HepG2 (cell line): ENCODE results near the gene DLG5. TPM values are rescaled to one million over a fixed set of nuclear protein-coding genes. Genes with fewer than 3 reads are reported as not detected.
A peak's percentile ranks its signal among the peaks of the same experiment; 100 is the strongest.

Source experiments
- ATAC-seq: fragments of 200-7000 bp; cut with Tn5 transposase; 3 replicates; pipeline ENCODE4 v1.9.1; 2020; ENCODE audit warnings: mild to moderate bottlenecking, moderate library complexity
- BruUV-seq: library from RNA; stranded (reverse); fragments of 400-500 nt; replicated peaks from 2 replicates; lab custom pipeline; 2021; lab: Mats Ljungman, UMichigan
- CTCF ChIA-PET: fragments of 300-600 bp; formaldehyde crosslinking; extraction: SDS; loops from one replicate; lab custom pipeline; 2021; ENCODE audit warnings: low total read pairs, inconsistent platforms, low intra/inter-chr PET ratio; lab: Yijun Ruan, JAX
- POLR2A ChIA-PET: fragments of 350-600 bp; sonication (Branson Sonifier 250); formaldehyde crosslinking; loops from one replicate; lab custom pipeline; 2020; ENCODE audit warnings: antibody characterized with exemption, inconsistent platforms; lab: Yijun Ruan, JAX
- DNase-seq: peaks from one replicate; pipeline ENCODE4 v3.0.0-alpha.2; 2015; ENCODE audit warnings: low spot score
- FAIRE-seq: peaks from 3 replicates; lab custom pipeline; 2011; peaks lifted over from hg19 to GRCh38; lab: Jason Lieb, UNC
- H2AFZ ChIP-seq: one replicate; pipeline ENCODE4 v1.6.1; 2011; ENCODE audit warnings: low read length, inconsistent platforms
- H3K27ac ChIP-seq: fragments of 300-600 bp; 3 replicates; pipeline ENCODE4 v1.8.0; 2011; ENCODE audit warnings: mixed run types, mild to moderate bottlenecking, mixed read lengths, low read length, inconsistent platforms; ENCODE audit not compliant: insufficient read depth; ENCODE audit errors: extremely low read length
- H3K27me3 ChIP-seq, 2 experiments: fragments of 200-600 bp in 1 of 2; 2 replicates in 1 of 2; 3 replicates in 1 of 2; pipeline versions ENCODE4 v1.6.0 to v1.8.0; 2011; ENCODE audit warnings: low read length in 2 of 2, mild to moderate bottlenecking in 2 of 2, moderate library complexity in 2 of 2, inconsistent platforms in 1 of 2; ENCODE audit not compliant: insufficient read depth in 2 of 2, control insufficient read depth in 1 of 2
- H3K36me3 ChIP-seq, 2 experiments: fragments of 200-600 bp in 1 of 2; replicated peaks in 1 of 2; 2 replicates in 1 of 2; 3 replicates in 1 of 2; pipeline versions ENCODE4 v1.5.1 to v1.8.0; 2011; ENCODE audit warnings: low read length in 2 of 2, inconsistent platforms in 1 of 2; ENCODE audit not compliant: insufficient read depth in 2 of 2, control insufficient read depth in 1 of 2
- H3K4me1 ChIP-seq: 2 replicates; pipeline ENCODE4 v1.5.1; 2012; ENCODE audit warnings: low read length, inconsistent platforms; ENCODE audit not compliant: insufficient read depth
- H3K4me2 ChIP-seq: 2 replicates; pipeline ENCODE4 v1.6.0; 2011; ENCODE audit warnings: low read depth, low read length, inconsistent platforms
- H3K4me3 ChIP-seq, 3 experiments: fragments of 200-600 bp in 1 of 3; sonication (generic), shearing (Covaris generic) in 1 of 3; replicated peaks in 1 of 3; 2 replicates each; pipeline ENCODE4 v1.5.1; 2011 to 2016; ENCODE audit warnings: low read length in 3 of 3, inconsistent platforms in 2 of 3, low read depth in 2 of 3, mild to moderate bottlenecking in 2 of 3, control low read depth in 1 of 3, mixed read lengths in 1 of 3; ENCODE audit not compliant: insufficient read depth in 1 of 3
- H3K79me2 ChIP-seq: one replicate; pipeline ENCODE4 v1.6.1; 2011; ENCODE audit warnings: low read length, inconsistent platforms; ENCODE audit not compliant: insufficient read depth
- H3K9ac ChIP-seq: 2 replicates; pipeline ENCODE4 v1.6.0; 2011; ENCODE audit warnings: mild to moderate bottlenecking, low read depth, low read length, inconsistent platforms; ENCODE audit not compliant: insufficient read depth
- H3K9me3 ChIP-seq: 2 replicates; pipeline ENCODE4 v1.5.1; 2012; ENCODE audit warnings: mild to moderate bottlenecking, low read length
- H4K20me1 ChIP-seq: 2 replicates; pipeline ENCODE4 v1.6.0; 2011; ENCODE audit warnings: inconsistent platforms, mild to moderate bottlenecking, low read length, moderate library complexity; ENCODE audit not compliant: insufficient read depth
- DR1 ChIP-seq: sonication (generic); formaldehyde crosslinking; IDR thresholded peaks from 2 replicates; pipeline ENCODE4 v1.8.0; 2021; ENCODE audit warnings: mild to moderate bottlenecking, missing genetic modification reagents, inconsistent platforms
- HBP1 ChIP-seq: IDR thresholded peaks from 2 replicates; pipeline ENCODE4 v1.6.1; 2016; ENCODE audit warnings: low read depth, control low read depth
- SCMH1 ChIP-seq: sonication (generic); formaldehyde crosslinking; IDR thresholded peaks from 2 replicates; pipeline ENCODE4 v1.9.0; 2021; ENCODE audit warnings: missing genetic modification reagents, mild to moderate bottlenecking, borderline replicate concordance
- SNAPC2 ChIP-seq: sonication (generic); formaldehyde crosslinking; IDR thresholded peaks from 2 replicates; pipeline ENCODE4 v1.8.1; 2022; ENCODE audit warnings: mild to moderate bottlenecking, missing genetic modification reagents
- TFE3 ChIP-seq: IDR thresholded peaks from 2 replicates; pipeline ENCODE4 v1.6.1; 2016
- THAP11 ChIP-seq: IDR thresholded peaks from 2 replicates; pipeline ENCODE4 v1.6.1; 2016; ENCODE audit warnings: missing biosample characterization, missing genetic modification reagents
- ZNF263 ChIP-seq: sonication (generic); formaldehyde crosslinking; IDR thresholded peaks from 2 replicates; pipeline ENCODE4 v1.4.0; 2020; ENCODE audit warnings: missing genetic modification reagents
- ZNF282 ChIP-seq: fragments of 450-650 bp; IDR thresholded peaks from 2 replicates; pipeline ENCODE4 v1.6.1; 2018; ENCODE audit not compliant: partially characterized antibody
- ZNF564 ChIP-seq: sonication (generic); formaldehyde crosslinking; IDR thresholded peaks from 2 replicates; pipeline ENCODE4 v1.8.1; 2023; ENCODE audit warnings: mild to moderate bottlenecking, missing genetic modification reagents
- ZNF572 ChIP-seq: sonication (generic); formaldehyde crosslinking; IDR thresholded peaks from 2 replicates; pipeline ENCODE4 v1.5.1; 2020; ENCODE audit warnings: mild to moderate bottlenecking, missing genetic modification reagents
- ZSCAN5A ChIP-seq: sonication (generic); formaldehyde crosslinking; IDR thresholded peaks from 2 replicates; pipeline ENCODE4 v1.8.0; 2022; ENCODE audit warnings: mild to moderate bottlenecking, missing genetic modification reagents, borderline replicate concordance
- ZXDC ChIP-seq: sonication (generic); formaldehyde crosslinking; IDR thresholded peaks from 2 replicates; pipeline ENCODE4 v1.5.0; 2020; ENCODE audit warnings: mild to moderate bottlenecking, missing genetic modification reagents
- WGBS: methylation state at CpG from one replicate; pipeline ENCODE4 v1.1.6; 2017; ENCODE audit warnings: low lambda C conversion rate; 5-methylcytosine and 5-hydroxymethylcytosine counted together
- in situ Hi-C: cut with HindIII; loops from 2 replicates; pipeline ENCODE4 v1.10.0; 2017; ENCODE audit warnings: low pct_unique_long_range_greater_than_20kb; ENCODE audit not compliant: extremely low pct_ligation_motif_present
- intact Hi-C: fragments of 100-400 bp; cut with micrococcal nuclease; formaldehyde crosslinking; loops from one replicate; pipeline ENCODE4 v1.10.0; 2022; ENCODE audit not compliant: unreplicated experiment
- polyA plus RNA-seq, 8 experiments: library from polyadenylated mRNA; depleted of rRNA in 3 of 8; stranded (reverse) in 7 of 8; unstranded in 1 of 8; fragments of >200 nt; fragmentation: Illumina TruSeq in 4 of 8; extraction: Trizol in 4 of 8; gene quantifications; 2 replicates each; pipeline versions ENCODE4 v1.2.1 to v1.2.3, GENCODE V29; 2011 to 2016; ENCODE audit warnings: low read depth in 4 of 8, missing spikeins in 1 of 8, mixed read lengths in 1 of 8; ENCODE audit not compliant: insufficient read depth in 1 of 8
- total RNA-seq, 5 experiments: library from RNA; depleted of rRNA; stranded (reverse); fragments of >200 nt; fragmentation: Illumina TruSeq; extraction: Trizol; gene quantifications; 2 replicates each; pipeline ENCODE4 v1.2.3, GENCODE V29; 2016; ENCODE audit warnings: low read depth in 1 of 5

The DLG5 gene
- total and polyA plus RNA-seq, 2 of the 13 experiments (the other 11 are each of a cell fraction or from before 2014, with no cell fraction given) = 15.5 to 18.2 TPM

- H3K79me2 ChIP-seq = peaks cover 62% of the 10 kb centered on the region
- H4K20me1 ChIP-seq = no peaks in the 10 kb centered on the region
- no peak for TF ChIP-seq DR1
- no peak for TF ChIP-seq THAP11
- TF ChIP-seq ZNF572 (CRISPR knock-in tag) = no peak
- no peak for TF ChIP-seq TFE3
- H3K9ac ChIP-seq = no peak overlapping the region
- no peaks in the 10 kb centered on the region for H3K27me3 ChIP-seq
- no peak overlapping the region for H2AFZ ChIP-seq
- POLR2A ChIA-PET = no interaction called here
- H3K9me3 ChIP-seq = no peaks in the 10 kb centered on the region
- FAIRE-seq (no peak), ATAC-seq (no peak), DNase-seq (no peak)
- BruUV-seq = no TSS peak
- intact Hi-C loops (no loop called here), in situ Hi-C loops (no loop called here)
- 91% methylated on average over 4 of the region's 4 CpGs for WGBS
- no peaks in the 10 kb centered on the region for H3K36me3 ChIP-seq
- CTCF ChIA-PET = no interaction called here
- H3K4me3 ChIP-seq = no peak overlapping the region
- peak overlapping the region; percentile 13 for H3K27ac ChIP-seq
- peaks cover 61% of the 10 kb centered on the region for H3K4me1 ChIP-seq
- no peak overlapping the region for H3K4me2 ChIP-seq
These were observed 13.5 kb downstream of the DLG5 start for GRCh38 chr10:77913090-77913489.

- DNase-seq (no peak), ATAC-seq (no peak), FAIRE-seq (no peak)
- no peak overlapping the region for H3K4me3 ChIP-seq
- 97% methylated on average over 2 of the region's 2 CpGs for WGBS
- H3K4me2 ChIP-seq = no peak overlapping the region
- no peak overlapping the region for H3K9ac ChIP-seq
- no peaks in the 10 kb centered on the region for H3K9me3 ChIP-seq
- ChIA-PET CTCF (no interaction called here), POLR2A (interaction anchor here (1.2 kb wide), 1 partner anchor 23 kb away, joined by 3 read pairs; no protein-coding TSS in a partner anchor)
- no peaks in the 10 kb centered on the region for H4K20me1 ChIP-seq
- no peaks in the 10 kb centered on the region for H3K36me3 ChIP-seq
- peaks cover 66% of the 10 kb centered on the region for H3K79me2 ChIP-seq
- intact Hi-C loops (no loop called here), in situ Hi-C loops (no loop called here)
- H3K4me1 ChIP-seq = peaks cover 65% of the 10 kb centered on the region
- no TSS peak for BruUV-seq
- TF ChIP-seq HBP1 (CRISPR knock-in tag) = no peak
- TF ChIP-seq ZSCAN5A = no peak
- TF ChIP-seq ZNF263 (CRISPR knock-in tag) = no peak
- TF ChIP-seq ZNF282 = no peak
- TF ChIP-seq SCMH1 (CRISPR knock-in tag) = no peak
- TF ChIP-seq ZXDC (CRISPR knock-in tag) = no peak
- TF ChIP-seq ZNF564 (CRISPR knock-in tag) = no peak
- TF ChIP-seq SNAPC2 = no peak
- H2AFZ ChIP-seq = no peak overlapping the region
- H3K27ac ChIP-seq = no peak overlapping the region
- H3K27me3 ChIP-seq = no peaks in the 10 kb centered on the region
These were observed 14.0 kb downstream of the DLG5 start for GRCh38 chr10:77912576-77912975.
